NCI-H226 (cell line): ENCODE data around the gene GTF3C2.
A peak's percentile ranks its signal among the peaks of the same experiment; 100 is the strongest.
"Not testable (repeated sequence)": the region's sequence is repeated elsewhere in the genome, so short reads cannot be mapped to it uniquely, and the experiment has no call there.

Experiments used
- DNase-seq: peaks from one replicate; pipeline ENCODE4 v3.0.0-alpha.2; 2015

The GTF3C2 gene

GRCh38 chr2:27320958-27321543 is 35.5 kb downstream of the GTF3C2 start:
- peak; percentile 98 for DNase-seq

DNA sequence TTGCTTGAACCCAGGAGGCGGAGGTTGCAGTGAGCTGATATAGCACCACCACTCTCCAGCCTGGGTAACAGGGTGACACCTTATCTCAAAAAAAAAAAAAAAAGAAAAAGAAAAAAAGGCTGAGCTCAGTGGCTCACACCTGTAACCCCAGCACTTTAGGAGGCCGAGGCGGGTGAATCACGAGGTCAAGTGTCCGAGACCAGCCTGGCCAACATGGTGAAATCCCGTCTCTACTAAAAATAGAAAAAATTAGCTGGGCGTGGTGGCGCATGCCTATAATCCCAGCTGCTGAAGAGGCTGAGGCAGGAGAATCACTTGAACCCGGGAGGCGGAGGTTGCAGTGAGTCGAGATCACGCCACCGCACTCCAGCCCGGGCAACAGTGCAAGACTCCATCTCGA is 36.7 kb downstream of the GTF3C2 start:
- not testable (repeated sequence) for DNase-seq

DNA sequence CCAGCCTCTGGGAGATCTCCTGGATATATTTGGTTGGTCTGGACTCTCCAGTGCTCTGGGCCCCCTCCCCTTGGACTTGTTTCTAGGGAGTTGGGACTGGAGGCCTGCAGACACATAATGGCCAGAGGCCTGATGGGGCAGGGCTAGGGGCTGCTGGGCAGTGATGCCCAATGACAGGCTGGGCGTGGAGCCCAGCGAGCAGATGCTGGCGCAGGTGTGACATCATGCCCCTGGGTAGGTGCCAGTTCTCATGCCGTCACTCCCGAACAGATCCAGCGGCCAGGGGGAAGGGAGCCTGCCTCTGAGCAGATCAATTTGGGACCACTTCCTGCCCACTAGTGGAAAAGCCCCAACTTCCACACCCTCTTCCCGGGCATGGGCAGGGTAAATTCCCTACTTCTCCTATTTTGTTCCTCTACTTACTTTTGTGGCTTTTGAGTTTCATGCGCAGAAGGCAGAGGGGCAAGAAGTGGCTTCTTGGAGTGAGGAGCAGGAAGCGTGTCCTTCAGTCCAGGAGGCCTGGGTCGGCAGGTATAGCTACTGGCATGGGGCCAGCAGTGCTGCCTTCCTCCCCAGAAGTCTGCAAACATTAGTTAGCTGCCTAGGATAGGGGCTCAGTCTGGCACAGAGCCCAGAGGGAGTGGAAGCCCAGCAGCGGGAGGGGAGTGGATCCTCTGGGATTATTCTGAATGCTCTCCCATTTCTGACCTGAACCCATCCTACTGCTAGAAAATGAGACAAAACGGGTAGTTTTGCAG is 39.7 kb downstream of the GTF3C2 start:
- DNase-seq, result no peak

GRCh38 chr2:27315122-27315521 is 41.4 kb downstream of the GTF3C2 start:
- DNase-seq, result no peak

GRCh38 chr2:27314709-27315108 is 41.9 kb downstream of the GTF3C2 start:
- no peak for DNase-seq

GRCh38 chr2:27313882-27314645 is 42.5 kb downstream of the GTF3C2 start:
- DNase-seq, result no peak

DNA sequence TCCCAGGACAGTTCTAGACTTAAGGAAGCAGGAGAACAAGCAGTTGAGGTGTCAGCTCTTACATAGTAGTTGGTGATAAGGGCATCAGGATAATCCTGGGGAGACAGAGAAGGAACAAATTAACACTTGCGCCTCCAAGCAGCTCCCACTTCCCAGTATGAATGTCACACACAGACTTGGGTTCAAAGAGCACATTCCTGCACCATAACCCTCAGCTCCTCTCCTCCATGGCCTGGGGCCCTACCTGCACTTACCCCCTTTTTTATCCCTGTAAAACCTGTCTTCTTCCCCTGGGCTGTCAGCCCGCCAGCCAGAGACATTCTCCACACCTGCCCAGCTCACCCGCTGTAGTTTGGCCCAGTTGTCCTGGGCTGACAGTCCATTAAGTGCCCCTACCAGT is 44.4 kb downstream of the GTF3C2 start:
- DNase-seq, result no peak

DNA sequence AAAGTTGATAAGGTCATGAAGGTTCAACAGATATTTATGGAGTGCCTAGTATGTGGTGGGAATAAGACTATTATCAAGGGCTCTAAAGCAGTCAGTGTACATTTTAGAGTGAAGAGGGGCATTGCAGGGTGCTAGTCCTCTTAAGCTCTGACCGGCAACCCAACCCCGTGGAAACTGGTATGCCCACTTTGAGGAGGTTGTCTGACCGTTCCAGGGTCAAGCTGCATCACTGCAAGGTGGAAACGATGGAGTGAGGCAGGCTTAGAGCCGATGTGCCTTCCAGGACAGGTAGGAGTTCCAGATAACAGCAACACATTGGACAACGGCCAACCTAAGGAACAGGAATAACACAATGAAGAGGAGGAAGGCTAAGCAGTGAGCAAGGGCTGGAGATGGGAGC is 46.9 kb downstream of the GTF3C2 start:
- no peak for DNase-seq

GRCh38 chr2:27308359-27308881 is 48.1 kb downstream of the GTF3C2 start, which contains the start of gene UCN:
TSS of gene UCN (minus strand) at chr2:27308445. CDS start at chr2:27307895, 550 bp downstream.
- DNase-seq, result no peak

DNA sequence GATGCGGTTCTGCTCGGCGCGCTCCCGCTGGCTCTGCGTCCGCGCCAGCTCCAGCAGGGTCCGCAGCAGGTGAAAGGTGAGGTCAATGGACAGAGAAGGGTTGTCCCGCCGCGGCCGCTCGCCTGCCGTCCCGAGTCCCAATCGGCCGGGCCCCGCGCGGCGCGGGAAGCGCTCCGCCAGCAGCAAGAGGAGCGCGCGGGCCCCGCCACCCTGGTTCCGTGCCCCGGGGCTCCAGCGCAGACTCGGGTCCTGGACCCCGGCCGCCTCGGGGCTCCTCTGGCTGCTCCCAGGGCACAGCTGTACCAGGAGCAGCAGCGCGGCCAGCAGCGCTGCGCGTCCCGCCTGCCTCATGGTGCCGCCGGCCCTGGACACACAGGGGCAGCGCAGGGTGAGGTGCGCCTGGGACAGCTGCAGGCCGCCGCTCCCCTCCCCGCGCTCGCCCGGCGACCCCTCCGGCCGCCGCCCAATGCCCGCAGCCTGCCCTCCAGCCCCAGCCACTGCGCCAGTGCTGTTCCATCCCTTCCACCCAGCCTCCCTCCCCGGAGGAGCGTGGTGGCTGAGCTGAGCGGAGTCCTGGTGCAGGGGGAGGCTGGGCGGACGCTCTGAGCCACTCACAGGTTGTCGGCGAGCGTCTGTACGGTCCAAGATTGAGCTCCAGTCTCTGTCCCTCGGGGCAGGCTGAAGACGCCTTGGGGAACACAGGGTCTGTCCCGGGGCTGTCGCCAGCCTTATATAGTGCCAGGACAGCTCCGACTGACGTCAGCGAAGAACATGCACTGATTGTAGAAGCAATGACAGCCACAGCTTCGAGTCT is 48.8 kb downstream of the GTF3C2 start:
- no peak for DNase-seq

- no peak for DNase-seq
Measured at GRCh38 chr2:27307287-27307544, 49.3 kb downstream of the GTF3C2 start.

DNA sequence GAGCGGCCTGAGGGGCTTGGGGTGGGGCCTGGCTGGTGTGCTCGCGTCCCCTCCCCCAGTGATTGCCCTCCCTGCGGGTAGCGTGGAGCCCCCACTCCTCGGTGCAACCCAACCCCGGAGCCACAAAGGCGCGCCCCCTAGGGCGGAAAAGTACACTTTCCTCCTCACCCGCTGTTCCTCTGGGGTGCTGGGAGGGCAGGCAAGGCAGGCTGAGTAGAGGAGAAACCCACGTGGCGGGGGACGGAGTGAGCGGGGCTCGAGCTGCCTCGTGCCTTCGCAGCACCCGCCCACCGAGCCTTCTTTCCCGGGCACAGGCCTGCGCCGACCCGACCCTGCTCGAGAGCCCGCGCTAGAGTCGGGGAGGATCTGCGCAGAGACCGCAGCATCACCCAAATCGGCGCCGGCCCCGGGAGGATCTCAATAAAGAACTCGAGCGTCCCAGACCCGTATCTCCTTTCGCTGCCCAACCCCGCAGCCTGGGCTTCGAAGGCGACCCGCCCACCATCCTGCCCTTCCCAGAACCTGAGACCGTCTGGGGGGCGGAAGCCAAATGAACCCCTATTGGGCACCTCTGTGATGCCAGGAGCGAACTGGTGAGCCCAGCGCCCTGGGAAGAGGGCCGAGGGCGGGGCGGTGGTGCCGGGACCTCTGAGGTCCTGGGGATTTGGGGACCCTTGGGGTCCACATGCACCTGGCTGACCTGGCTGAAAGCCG is 49.8 kb downstream of the GTF3C2 start:
- no peak for DNase-seq

GRCh38 chr2:27306136-27306535 is 50.4 kb downstream of the GTF3C2 start:
- DNase-seq, result no peak

GRCh38 chr2:27305516-27305915 is 51.0 kb downstream of the GTF3C2 start:
- no peak for DNase-seq

DNA sequence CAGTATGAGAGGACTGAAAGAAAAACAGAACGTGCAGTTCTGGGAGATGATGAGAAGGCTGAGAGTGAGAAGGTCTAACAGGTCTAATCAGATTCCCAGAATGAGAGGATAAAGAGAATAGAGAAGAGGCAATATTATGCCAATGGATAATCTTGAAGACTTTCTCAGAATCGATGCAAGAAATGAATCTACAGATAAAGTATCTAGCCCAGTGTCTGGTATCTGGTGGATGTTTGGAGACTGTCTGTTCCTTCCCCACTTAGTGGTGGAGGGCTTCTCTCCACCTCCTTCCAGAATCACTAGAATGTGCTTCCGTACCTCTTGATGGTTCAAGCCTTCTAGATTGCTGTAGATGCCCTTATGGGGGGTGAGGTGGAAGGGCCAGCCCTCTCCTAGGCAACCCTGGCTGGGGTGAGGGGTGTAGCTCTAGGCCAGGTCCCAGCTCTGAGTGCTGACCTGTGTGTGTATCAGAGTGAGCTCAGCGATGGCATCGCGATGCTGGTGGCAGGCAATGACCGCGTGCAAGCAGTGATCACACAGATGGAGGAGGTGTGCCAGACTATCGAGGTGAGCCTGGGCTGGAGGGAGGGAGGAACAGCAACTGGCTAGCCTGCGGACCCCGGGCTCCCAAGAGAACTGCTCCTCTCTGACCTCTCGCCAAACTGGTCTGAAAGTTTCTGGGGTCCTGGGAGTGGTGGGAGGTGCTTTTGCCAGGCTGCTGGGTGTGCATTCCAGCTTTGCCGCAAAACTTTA is 51.9 kb downstream of the GTF3C2 start:
- no peak for DNase-seq

- DNase-seq, result peak; percentile 45
Measured at GRCh38 chr2:27303093-27304025, 53.2 kb downstream of the GTF3C2 start.

- DNase-seq, result not testable (repeated sequence)
Measured at GRCh38 chr2:27300606-27301005, 56.0 kb downstream of the GTF3C2 start.

DNA sequence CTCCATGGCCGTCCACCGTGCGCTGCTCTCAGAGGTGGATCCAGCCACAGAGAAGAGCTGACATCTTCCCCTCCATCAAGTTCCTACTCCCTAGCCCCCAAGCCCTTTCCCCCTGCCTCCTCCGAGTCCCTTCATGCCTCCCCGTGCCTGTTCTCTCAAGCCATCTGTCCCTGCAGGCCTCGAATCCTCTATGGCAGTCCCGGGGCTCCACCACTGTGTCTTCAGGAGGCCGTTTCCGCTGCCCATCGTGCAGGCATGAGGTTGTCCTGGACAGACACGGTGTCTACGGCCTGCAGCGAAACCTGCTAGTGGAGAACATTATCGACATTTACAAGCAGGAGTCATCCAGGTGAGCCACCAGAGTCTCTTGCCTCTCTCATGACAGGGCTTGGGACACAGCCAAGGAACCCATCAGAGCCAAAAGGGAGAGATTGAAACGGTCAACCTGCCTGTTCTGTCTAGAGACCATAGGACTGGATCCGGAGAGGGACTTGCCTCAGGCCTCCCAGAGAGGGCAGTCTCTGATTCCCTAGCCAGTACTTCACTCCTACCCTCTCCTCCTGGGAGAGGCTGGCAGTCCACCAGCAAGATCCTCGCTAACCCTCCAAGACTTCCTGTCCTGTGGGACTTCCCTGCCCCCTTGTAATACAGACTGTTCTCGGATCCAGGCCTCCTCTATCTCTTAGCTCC is 58.0 kb downstream of the GTF3C2 start:
- DNase-seq, result peak; percentile 52

- DNase-seq, result no peak
Measured at GRCh38 chr2:27297195-27297594, 59.4 kb downstream of the GTF3C2 start.

DNA sequence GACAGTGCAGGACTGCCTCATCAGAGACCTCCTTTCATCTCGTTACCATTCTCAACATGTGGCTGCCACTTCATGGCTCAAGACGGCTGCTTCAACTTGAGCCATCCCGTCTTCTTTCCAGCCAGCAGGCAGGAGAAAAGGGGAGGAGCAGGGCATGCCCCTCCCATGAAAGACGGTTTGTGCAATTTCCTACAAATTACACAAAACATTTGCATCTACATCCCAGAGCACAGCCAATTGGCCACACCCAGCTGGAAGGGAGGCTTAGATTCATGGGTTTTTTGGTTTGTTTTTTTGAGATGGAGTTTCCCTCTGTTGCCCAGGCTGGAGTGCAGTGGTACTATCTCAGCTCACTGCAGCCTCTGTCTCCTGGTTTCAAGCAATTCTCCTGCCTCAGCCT is 60.1 kb downstream of the GTF3C2 start:
- no peak for DNase-seq
